ENCODE measurements around the gene ZNF439. TPM values are rescaled to one million over a fixed set of nuclear protein-coding genes. Genes with fewer than 3 reads are reported as not detected.
A peak's percentile ranks its signal among the peaks of the same experiment; 100 is the strongest.

ZNF439 gene
- total and polyA plus RNA-seq, 2 of the 13 experiments (the other 11 are each of a cell fraction or from before 2014, with no cell fraction given) = 2.9 to 4.9 TPM

DNA sequence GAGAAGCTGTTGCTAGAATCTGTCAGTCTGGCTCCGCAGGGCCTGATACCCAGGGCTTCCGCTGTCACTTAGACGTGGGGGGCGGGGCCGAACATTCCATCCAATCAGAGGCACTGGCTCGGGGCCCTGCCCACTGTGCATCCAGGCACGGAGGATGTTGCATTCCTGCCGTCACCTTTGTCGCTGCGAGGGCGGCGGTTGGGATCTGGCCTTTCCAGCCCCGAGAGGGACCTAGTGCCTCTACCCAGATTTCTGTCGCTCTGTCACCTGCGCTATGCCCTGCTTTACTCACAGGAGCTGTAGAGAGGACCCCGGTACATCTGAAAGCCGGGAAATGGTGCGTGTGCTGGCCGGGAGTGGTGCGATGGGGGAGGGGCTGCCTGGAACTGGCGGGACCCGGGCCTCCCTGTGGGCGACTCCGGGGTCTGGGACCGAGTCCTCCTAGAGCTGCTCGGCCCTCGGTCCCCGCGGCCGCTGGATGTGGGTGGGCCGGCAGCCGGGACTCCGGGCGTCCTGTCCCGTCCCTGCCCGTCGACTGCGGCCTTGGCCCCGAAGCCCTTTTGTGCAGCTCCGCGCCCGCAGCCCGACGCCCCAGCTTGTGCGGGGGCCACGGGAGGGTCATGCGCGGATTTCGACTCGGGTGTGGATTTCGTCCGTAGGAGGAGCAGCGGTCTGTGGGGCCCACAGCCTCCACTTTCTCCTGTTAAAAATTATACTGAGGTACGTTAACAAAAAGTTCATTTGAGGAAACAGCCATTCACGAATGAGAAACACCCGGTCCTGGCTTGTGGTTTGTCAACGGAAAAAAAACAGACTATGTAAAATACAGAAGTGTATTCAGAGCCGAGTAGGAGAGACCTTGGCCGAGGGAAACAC is at the start of gene ZNF439 (continued):
- TF ChIP-seq CEBPZ (IDR thresholded peaks at IDR 0.05; ENCODE audit: low read length) = no peak
- TF ChIP-seq HDAC1 (CRISPR knock-in tag; IDR thresholded peaks at IDR 0.05) = no peak
- no peak for TF ChIP-seq DNMT1 (CRISPR knock-in tag; IDR thresholded peaks at IDR 0.05)
- TF ChIP-seq SRSF9 (IDR thresholded peaks at IDR 0.05; ENCODE audit: borderline replicate concordance, insufficient read depth, low read depth, low read length, poor library complexity, severe bottlenecking) = no peak
- TF ChIP-seq CBX5 (CRISPR knock-in tag; IDR thresholded peaks at IDR 0.05; ENCODE audit: borderline replicate concordance) = peak; percentile 27; the same call in 1 of the 2 replicates
- no peak; the same call in 1 of the 2 replicates for TF ChIP-seq IRX3 (CRISPR knock-in tag; IDR thresholded peaks at IDR 0.05; ENCODE audit: borderline replicate concordance, low read depth)
- TF ChIP-seq SKIL (CRISPR knock-in tag; IDR thresholded peaks at IDR 0.05; ENCODE audit: borderline replicate concordance) = no peak
- no peak for TF ChIP-seq CENPT (CRISPR knock-in tag; IDR thresholded peaks at IDR 0.05; ENCODE audit: low read depth)
- no peak for TF ChIP-seq MAF1 (CRISPR knock-in tag; IDR thresholded peaks at IDR 0.05; ENCODE audit: borderline replicate concordance)
- no peak for TF ChIP-seq TP53 (CRISPR knock-in tag; conservative IDR thresholded peaks at IDR 0.05)
- no peak for TF ChIP-seq ZNF850 (CRISPR knock-in tag; conservative IDR thresholded peaks at IDR 0.05)
- no peak for TF ChIP-seq MZF1 (CRISPR knock-in tag; IDR thresholded peaks at IDR 0.05; ENCODE audit: borderline replicate concordance)
- no peak; the same call in none of the 2 replicates for TF ChIP-seq MEIS1 (CRISPR knock-in tag; IDR thresholded peaks at IDR 0.05; ENCODE audit: borderline replicate concordance)
- no peak for TF ChIP-seq TCF7L2 (IDR thresholded peaks at IDR 0.05; ENCODE audit: low read depth, low read length)
- TF ChIP-seq, protein P1, sequence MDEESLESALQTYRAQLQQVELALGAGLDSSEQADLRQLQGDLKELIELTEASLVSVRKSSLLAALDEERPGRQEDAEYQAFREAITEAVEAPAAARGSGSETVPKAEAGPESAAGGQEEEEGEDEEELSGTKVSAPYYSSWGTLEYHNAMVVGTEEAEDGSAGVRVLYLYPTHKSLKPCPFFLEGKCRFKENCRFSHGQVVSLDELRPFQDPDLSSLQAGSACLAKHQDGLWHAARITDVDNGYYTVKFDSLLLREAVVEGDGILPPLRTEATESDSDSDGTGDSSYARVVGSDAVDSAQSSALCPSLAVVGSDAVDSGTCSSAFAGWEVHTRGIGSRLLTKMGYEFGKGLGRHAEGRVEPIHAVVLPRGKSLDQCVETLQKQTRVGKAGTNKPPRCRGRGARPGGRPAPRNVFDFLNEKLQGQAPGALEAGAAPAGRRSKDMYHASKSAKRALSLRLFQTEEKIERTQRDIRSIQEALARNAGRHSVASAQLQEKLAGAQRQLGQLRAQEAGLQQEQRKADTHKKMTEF (CRISPR knock-in tag; IDR thresholded peaks at IDR 0.05) = peak; percentile 31; the same call in 1 of the 2 replicates
- peak; percentile 82; the same call in 1 of the 2 replicates for TF ChIP-seq ZNF891 (CRISPR knock-in tag; IDR thresholded peaks at IDR 0.05)
- TF ChIP-seq POLR2AphosphoS2 (IDR thresholded peaks at IDR 0.05; ENCODE audit: low read depth, low read length) = no peak
- TF ChIP-seq HOXA5 (CRISPR knock-in tag; IDR thresholded peaks at IDR 0.05) = no peak
- TF ChIP-seq, protein P2, sequence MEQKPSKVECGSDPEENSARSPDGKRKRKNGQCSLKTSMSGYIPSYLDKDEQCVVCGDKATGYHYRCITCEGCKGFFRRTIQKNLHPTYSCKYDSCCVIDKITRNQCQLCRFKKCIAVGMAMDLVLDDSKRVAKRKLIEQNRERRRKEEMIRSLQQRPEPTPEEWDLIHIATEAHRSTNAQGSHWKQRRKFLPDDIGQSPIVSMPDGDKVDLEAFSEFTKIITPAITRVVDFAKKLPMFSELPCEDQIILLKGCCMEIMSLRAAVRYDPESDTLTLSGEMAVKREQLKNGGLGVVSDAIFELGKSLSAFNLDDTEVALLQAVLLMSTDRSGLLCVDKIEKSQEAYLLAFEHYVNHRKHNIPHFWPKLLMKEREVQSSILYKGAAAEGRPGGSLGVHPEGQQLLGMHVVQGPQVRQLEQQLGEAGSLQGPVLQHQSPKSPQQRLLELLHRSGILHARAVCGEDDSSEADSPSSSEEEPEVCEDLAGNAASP (CRISPR knock-in tag; IDR thresholded peaks at IDR 0.05; ENCODE audit: borderline replicate concordance) = no peak
- TF ChIP-seq NRL (CRISPR knock-in tag; IDR thresholded peaks at IDR 0.05; ENCODE audit: borderline replicate concordance) = peak; percentile 71; the same call in 1 of the 2 replicates
